HL-60 (cell line): Measurements from ENCODE around the gene PDE5A.

Source experiments
- GABPA ChIP-seq: IDR thresholded peaks from 2 replicates; pipeline ENCODE4 v1.6.1; 2012; ENCODE audit warnings: low read depth
- POLR2AphosphoS5 ChIP-seq: IDR thresholded peaks from 2 replicates; pipeline ENCODE4 v1.6.1; 2012; ENCODE audit warnings: low read depth
- REST ChIP-seq: IDR thresholded peaks from 2 replicates; pipeline ENCODE4 v1.6.1; 2012; ENCODE audit warnings: low read depth; ENCODE audit not compliant: insufficient replicate concordance
- TF ChIP-seq, protein P1 (sequence below): IDR thresholded peaks from one replicate; pipeline ENCODE4 v1.5.1; 2011; ENCODE audit warnings: low read length, control low read depth, inconsistent platforms; ENCODE audit not compliant: insufficient read depth

DNA sequence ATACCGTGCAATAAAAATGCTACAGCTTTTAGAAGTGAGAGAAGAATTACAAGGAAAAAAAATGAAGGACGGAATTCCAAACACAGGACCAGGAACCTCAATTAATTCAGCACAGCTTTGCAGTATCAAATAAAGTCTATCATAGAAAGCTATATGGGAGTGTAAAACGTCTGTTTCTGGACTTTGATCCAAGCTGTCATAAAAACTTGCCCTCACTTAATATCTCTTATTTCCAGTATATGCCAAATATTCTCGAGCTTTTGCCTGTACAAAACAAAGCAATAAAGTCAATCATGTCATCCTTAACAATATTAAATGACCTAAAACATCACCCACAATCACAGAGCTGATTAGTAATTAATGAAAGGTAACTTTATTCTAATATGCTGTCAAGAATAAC, 4.2 kb downstream of the PDE5A start:
- TF ChIP-seq POLR2AphosphoS5 (no peak), GABPA (no peak), REST (no peak)
- TF ChIP-seq, protein P1, sequence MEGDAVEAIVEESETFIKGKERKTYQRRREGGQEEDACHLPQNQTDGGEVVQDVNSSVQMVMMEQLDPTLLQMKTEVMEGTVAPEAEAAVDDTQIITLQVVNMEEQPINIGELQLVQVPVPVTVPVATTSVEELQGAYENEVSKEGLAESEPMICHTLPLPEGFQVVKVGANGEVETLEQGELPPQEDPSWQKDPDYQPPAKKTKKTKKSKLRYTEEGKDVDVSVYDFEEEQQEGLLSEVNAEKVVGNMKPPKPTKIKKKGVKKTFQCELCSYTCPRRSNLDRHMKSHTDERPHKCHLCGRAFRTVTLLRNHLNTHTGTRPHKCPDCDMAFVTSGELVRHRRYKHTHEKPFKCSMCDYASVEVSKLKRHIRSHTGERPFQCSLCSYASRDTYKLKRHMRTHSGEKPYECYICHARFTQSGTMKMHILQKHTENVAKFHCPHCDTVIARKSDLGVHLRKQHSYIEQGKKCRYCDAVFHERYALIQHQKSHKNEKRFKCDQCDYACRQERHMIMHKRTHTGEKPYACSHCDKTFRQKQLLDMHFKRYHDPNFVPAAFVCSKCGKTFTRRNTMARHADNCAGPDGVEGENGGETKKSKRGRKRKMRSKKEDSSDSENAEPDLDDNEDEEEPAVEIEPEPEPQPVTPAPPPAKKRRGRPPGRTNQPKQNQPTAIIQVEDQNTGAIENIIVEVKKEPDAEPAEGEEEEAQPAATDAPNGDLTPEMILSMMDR: no peak
